ENCODE results near the gene NANOS3.

The NANOS3 gene

GRCh38 chr19:13882836-13883235 is 5.9 kb downstream of the NANOS3 start:
- DNase-seq = no peak

- DNase-seq = no peak
These were observed 6.7 kb downstream of the NANOS3 start for GRCh38 chr19:13883516-13884064.

GRCh38 chr19:13884726-13885591 is 8.0 kb downstream of the NANOS3 start:
- DNase-seq = no peak

GRCh38 chr19:13885826-13886365 is 9.0 kb downstream of the NANOS3 start:
- no peak for DNase-seq

- DNase-seq = no peak
These were observed 10.1 kb downstream of the NANOS3 start for GRCh38 chr19:13887018-13887436.

GRCh38 chr19:13887517-13887916 is 10.6 kb downstream of the NANOS3 start:
- DNase-seq = no peak

- DNase-seq = no peak
These were observed 11.3 kb downstream of the NANOS3 start for GRCh38 chr19:13888281-13888680.

- no peak for DNase-seq
These were observed 13.2 kb downstream of the NANOS3 start for GRCh38 chr19:13890136-13890535.

GRCh38 chr19:13892870-13893269 is 15.9 kb downstream of the NANOS3 start:
- no peak for DNase-seq

GRCh38 chr19:13894552-13894951 is 17.6 kb downstream of the NANOS3 start:
- no peak for DNase-seq

GRCh38 chr19:13896227-13896626 is 19.3 kb downstream of the NANOS3 start:
- DNase-seq = no peak

- DNase-seq = no peak
These were observed 22.5 kb downstream of the NANOS3 start for GRCh38 chr19:13899393-13899792.

- DNase-seq = peak in 10 of 58 donors; percentile 2 to 47 (median 18)
These were observed 23.1 kb downstream of the NANOS3 start for GRCh38 chr19:13899912-13900584.

- no peak for DNase-seq
These were observed 26.1 kb downstream of the NANOS3 start for GRCh38 chr19:13902993-13903555.

GRCh38 chr19:13905634-13906520 is 28.9 kb downstream of the NANOS3 start, which contains the start of the genes BRME1 and CC2D1A:
Gene BRME1 (minus strand): TSS chr19:13906117. CDS start chr19:13904892, 1,225 bp downstream.
Gene CC2D1A (plus strand): TSS chr19:13906201. CDS start chr19:13906442, 241 bp downstream.
- peak; percentile 41 to 95 (median 86) for DNase-seq

GRCh38 chr19:13906521-13906904 is 29.6 kb downstream of the NANOS3 start:
- DNase-seq = peak in 1 of 58 donors; percentile 45

GRCh38 chr19:13906910-13907309 is 30.0 kb downstream of the NANOS3 start:
- DNase-seq = no peak

- no peak for DNase-seq
These were observed 31.7 kb downstream of the NANOS3 start for GRCh38 chr19:13908674-13909073.

GRCh38 chr19:13909430-13909829 is 32.5 kb downstream of the NANOS3 start:
- no peak for DNase-seq

- DNase-seq = no peak
These were observed 36.4 kb downstream of the NANOS3 start for GRCh38 chr19:13913352-13913751.

All from anterior cingulate cortex (tissue), 58 donors.